Peyer's patch (tissue), 4 donors: Measurements from ENCODE around the gene PHLDB3.

ENCODE experiments used
- POLR2A ChIP-seq, 2 donors: fragments of 450-650 bp; IDR thresholded peaks; one replicate each; pipeline ENCODE4 v1.5.1; 2017; ENCODE audit warnings: antibody characterized with exemption in 2 of 2, mild to moderate bottlenecking in 2 of 2, moderate library complexity in 2 of 2
- TF ChIP-seq, protein P1 (sequence below), 6 experiments: fragments of 450-650 bp in 4 of 6; fragments of 200-600 bp in 2 of 6; sonication (generic) in 1 of 6; IDR thresholded peaks; one replicate each; pipeline ENCODE4 v1.5.1; 2017 to 2019; ENCODE audit warnings: antibody characterized with exemption in 6 of 6, mild to moderate bottlenecking in 3 of 6, moderate library complexity in 1 of 6

DNA sequence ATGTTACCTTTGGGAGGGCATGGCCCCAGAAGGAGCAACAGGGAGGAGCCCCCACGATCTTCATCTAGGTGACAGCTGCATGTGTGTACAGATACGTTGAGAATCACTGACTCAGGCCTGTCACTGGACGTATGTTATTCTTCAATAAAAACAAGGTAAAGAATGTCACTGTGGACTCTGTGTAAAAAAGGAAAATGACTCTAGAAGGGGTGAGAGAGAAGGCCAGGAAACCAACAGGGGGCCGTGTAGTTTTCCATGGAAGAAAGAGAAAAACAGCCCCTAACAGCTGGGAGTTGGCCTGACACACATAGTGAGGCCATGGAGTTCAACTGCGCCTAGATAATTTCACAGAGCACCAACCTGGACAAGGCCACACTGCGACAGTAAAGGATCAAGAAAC, 37.3 kb downstream of the PHLDB3 start:
- TF ChIP-seq, protein P1, sequence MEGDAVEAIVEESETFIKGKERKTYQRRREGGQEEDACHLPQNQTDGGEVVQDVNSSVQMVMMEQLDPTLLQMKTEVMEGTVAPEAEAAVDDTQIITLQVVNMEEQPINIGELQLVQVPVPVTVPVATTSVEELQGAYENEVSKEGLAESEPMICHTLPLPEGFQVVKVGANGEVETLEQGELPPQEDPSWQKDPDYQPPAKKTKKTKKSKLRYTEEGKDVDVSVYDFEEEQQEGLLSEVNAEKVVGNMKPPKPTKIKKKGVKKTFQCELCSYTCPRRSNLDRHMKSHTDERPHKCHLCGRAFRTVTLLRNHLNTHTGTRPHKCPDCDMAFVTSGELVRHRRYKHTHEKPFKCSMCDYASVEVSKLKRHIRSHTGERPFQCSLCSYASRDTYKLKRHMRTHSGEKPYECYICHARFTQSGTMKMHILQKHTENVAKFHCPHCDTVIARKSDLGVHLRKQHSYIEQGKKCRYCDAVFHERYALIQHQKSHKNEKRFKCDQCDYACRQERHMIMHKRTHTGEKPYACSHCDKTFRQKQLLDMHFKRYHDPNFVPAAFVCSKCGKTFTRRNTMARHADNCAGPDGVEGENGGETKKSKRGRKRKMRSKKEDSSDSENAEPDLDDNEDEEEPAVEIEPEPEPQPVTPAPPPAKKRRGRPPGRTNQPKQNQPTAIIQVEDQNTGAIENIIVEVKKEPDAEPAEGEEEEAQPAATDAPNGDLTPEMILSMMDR (IDR thresholded peaks at IDR 0.05), result no peak
- TF ChIP-seq POLR2A (IDR thresholded peaks at IDR 0.05), result no peak
